NB4 (cell line): Measurements from ENCODE around the gene PSAPL1.

Source experiments
- CTCF ChIP-seq: IDR thresholded peaks from one replicate; pipeline ENCODE4 v1.5.1; 2012; ENCODE audit warnings: low read depth, low read length
- MYC ChIP-seq: IDR thresholded peaks from 2 replicates; pipeline ENCODE4 v1.6.1; 2011; ENCODE audit warnings: low read depth, low read length
- POLR2A ChIP-seq: IDR thresholded peaks from 2 replicates; pipeline ENCODE4 v1.6.1; 2011; ENCODE audit warnings: mild to moderate bottlenecking; ENCODE audit not compliant: insufficient read length; ENCODE audit errors: extremely low read depth

GRCh38 chr4:7416745-7417432, 17.8 kb downstream of the PSAPL1 start:
- TF ChIP-seq POLR2A (no peak), CTCF (no peak), MYC (no peak)
